H1 (cell line): ENCODE results near the gene MYLK. TPM values are rescaled to one million over a fixed set of nuclear protein-coding genes. Genes with fewer than 3 reads are reported as not detected.

Source experiments
- CTCF ChIA-PET: fragments of 300-600 bp; sonication (Branson Sonifier 250); formaldehyde crosslinking; loops from one replicate; lab custom pipeline; 2021; ENCODE audit not compliant: partially characterized antibody; lab: Charles Lee
- POLR2A ChIA-PET: fragments of 300-600 bp; sonication (Branson Sonifier 250); formaldehyde crosslinking; loops from one replicate; lab custom pipeline; 2021; ENCODE audit warnings: inconsistent platforms; ENCODE audit not compliant: partially characterized antibody; lab: Charles Lee
- DNase-seq, 2 experiments: peaks; one replicate each; pipeline versions ENCODE4 v3.0.0 to v3.0.0-alpha.2; 2010 to 2022; ENCODE audit warnings: low spot score in 2 of 2, low read depth in 1 of 2, mixed read lengths in 1 of 2
- FAIRE-seq: peaks from 2 replicates; lab custom pipeline; 2011; peaks lifted over from hg19 to GRCh38; lab: Jason Lieb, UNC
- H2AFZ ChIP-seq: 2 replicates; pipeline ENCODE4 v1.8.1; 2012; ENCODE audit warnings: low read length, inconsistent platforms
- H2AK5ac ChIP-seq: 2 replicates; pipeline ENCODE4 v1.6.1; 2013; ENCODE audit warnings: low read depth, low read length
- H2BK120ac ChIP-seq: replicated peaks from 2 replicates; pipeline ENCODE3; 2013; ENCODE audit warnings: low read depth, low read length, inconsistent platforms
- H2BK12ac ChIP-seq: 2 replicates; pipeline ENCODE4 v1.6.1; 2013; ENCODE audit warnings: low read depth, low read length
- H2BK15ac ChIP-seq: 2 replicates; pipeline ENCODE4 v1.6.1; 2013; ENCODE audit warnings: low read length
- H2BK20ac ChIP-seq: 2 replicates; pipeline ENCODE4 v1.6.1; 2013; ENCODE audit warnings: low read length
- H2BK5ac ChIP-seq: 2 replicates; pipeline ENCODE4 v1.6.1; 2013; ENCODE audit warnings: low read depth, low read length
- H3K14ac ChIP-seq: 2 replicates; pipeline ENCODE4 v1.6.1; 2013; ENCODE audit warnings: inconsistent platforms; ENCODE audit not compliant: insufficient read length
- H3K18ac ChIP-seq: 2 replicates; pipeline ENCODE4 v1.6.1; 2013; ENCODE audit warnings: low read length; ENCODE audit errors: extremely low read depth
- H3K23ac ChIP-seq: 2 replicates; pipeline ENCODE4 v1.6.1; 2013; ENCODE audit warnings: inconsistent platforms; ENCODE audit not compliant: insufficient read length
- H3K23me2 ChIP-seq: 2 replicates; pipeline ENCODE4 v1.6.1; 2013; ENCODE audit warnings: low read depth, low read length
- H3K27ac ChIP-seq: 2 replicates; pipeline ENCODE4 v1.6.1; 2011; ENCODE audit warnings: low read depth, low read length, inconsistent platforms
- H3K27me3 ChIP-seq, 4 experiments: replicated peaks in 1 of 4; 1 replicate in 1 of 4; 2 replicates in 3 of 4; pipeline versions ENCODE4 v1.6.1 to v1.8.1; 2011 to 2013; ENCODE audit warnings: low read length in 3 of 4, mild to moderate bottlenecking in 3 of 4, inconsistent platforms in 2 of 4, mixed read lengths in 2 of 4, moderate library complexity in 1 of 4; ENCODE audit not compliant: control insufficient read depth in 3 of 4, insufficient read depth in 3 of 4; ENCODE audit errors: extremely low read depth in 1 of 4
- H3K36me3 ChIP-seq, 4 experiments: 2 replicates each; pipeline versions ENCODE4 v1.6.1 to v1.8.1; 2011 to 2013; ENCODE audit warnings: mild to moderate bottlenecking in 4 of 4, low read length in 3 of 4, moderate library complexity in 2 of 4, control low read depth in 1 of 4, inconsistent platforms in 1 of 4; ENCODE audit not compliant: insufficient read depth in 4 of 4, control insufficient read depth in 2 of 4
- H3K4ac ChIP-seq: replicated peaks from 2 replicates; pipeline ENCODE3; 2013; ENCODE audit warnings: low read length, low read depth, mixed read lengths, inconsistent platforms; ENCODE audit not compliant: insufficient read length
- H3K4me1 ChIP-seq, 4 experiments: replicated peaks in 1 of 4; 1 replicate in 1 of 4; 2 replicates in 3 of 4; pipeline versions ENCODE4 v1.6.1 to v1.8.1; 2011 to 2013; ENCODE audit warnings: low read length in 3 of 4, inconsistent platforms in 2 of 4, mixed read lengths in 1 of 4; ENCODE audit not compliant: insufficient read depth in 4 of 4, control insufficient read depth in 3 of 4
- H3K4me2 ChIP-seq, 2 experiments: 2 replicates each; pipeline versions ENCODE4 v1.6.1 to v1.8.1; 2011 to 2013; ENCODE audit warnings: low read depth in 2 of 2, low read length in 2 of 2, control low read depth in 1 of 2, inconsistent platforms in 1 of 2, mild to moderate bottlenecking in 1 of 2; ENCODE audit not compliant: insufficient read depth in 1 of 2
- H3K4me3 ChIP-seq, 4 experiments: fragments of 200-600, 300-600 bp in 1 of 4; sonication (generic), shearing (Covaris generic), sonication (Bioruptor Twin) in 1 of 4; 2 replicates each; pipeline versions ENCODE4 v1.5.1 to v1.8.1; 2011 to 2016; ENCODE audit warnings: low read length in 4 of 4, low read depth in 3 of 4, control low read depth in 2 of 4, inconsistent platforms in 2 of 4, mild to moderate bottlenecking in 2 of 4, mixed read lengths in 1 of 4, moderate library complexity in 1 of 4; ENCODE audit not compliant: insufficient read depth in 2 of 4; ENCODE audit errors: extremely low read depth in 1 of 4
- H3K56ac ChIP-seq: replicated peaks from 2 replicates; pipeline ENCODE3; 2013; ENCODE audit warnings: low read depth, mild to moderate bottlenecking, mixed read lengths, low read length, inconsistent platforms; ENCODE audit not compliant: insufficient read length
- H3K79me1 ChIP-seq: 2 replicates; pipeline ENCODE4 v1.6.1; 2013; ENCODE audit warnings: low read depth, low read length, control low read depth
- H3K79me2 ChIP-seq, 2 experiments: 2 replicates each; pipeline versions ENCODE4 v1.6.1 to v1.8.1; 2012 to 2013; ENCODE audit warnings: low read length in 2 of 2, mild to moderate bottlenecking in 2 of 2, inconsistent platforms in 1 of 2; ENCODE audit not compliant: insufficient read depth in 2 of 2, control insufficient read depth in 1 of 2
- H3K9ac ChIP-seq, 4 experiments: replicated peaks in 1 of 4; 1 replicate in 1 of 4; 2 replicates in 3 of 4; pipeline versions ENCODE4 v1.6.1 to v1.8.1; 2011 to 2013; ENCODE audit warnings: low read depth in 3 of 4, low read length in 3 of 4, control low read depth in 2 of 4, mild to moderate bottlenecking in 2 of 4, moderate library complexity in 2 of 4, inconsistent platforms in 1 of 4; ENCODE audit errors: extremely low read depth in 1 of 4
- H3K9me3 ChIP-seq, 2 experiments: 2 replicates each; pipeline versions ENCODE4 v1.6.1 to v1.8.1; 2012 to 2013; ENCODE audit warnings: mild to moderate bottlenecking in 2 of 2, moderate library complexity in 2 of 2, control low read depth in 1 of 2, inconsistent platforms in 1 of 2, low read depth in 1 of 2, low read length in 1 of 2, mixed read lengths in 1 of 2; ENCODE audit not compliant: insufficient read depth in 2 of 2
- H4K20me1 ChIP-seq, 2 experiments: replicated peaks in 1 of 2; 2 replicates each; pipeline versions ENCODE3 to v1.8.1; 2011 to 2013; ENCODE audit warnings: inconsistent platforms in 2 of 2, low read length in 2 of 2, mild to moderate bottlenecking in 1 of 2; ENCODE audit not compliant: insufficient read depth in 2 of 2, control insufficient read depth in 1 of 2
- H4K5ac ChIP-seq: 2 replicates; pipeline ENCODE4 v1.6.1; 2013; ENCODE audit warnings: low read length, low read depth, mixed read lengths, inconsistent platforms; ENCODE audit not compliant: insufficient read length
- H4K8ac ChIP-seq: 2 replicates; pipeline ENCODE4 v1.8.0; 2013; ENCODE audit warnings: mild to moderate bottlenecking, moderate library complexity, low read length, inconsistent platforms; ENCODE audit not compliant: insufficient read depth; ENCODE audit errors: extremely low read depth
- H4K91ac ChIP-seq: replicated peaks from 2 replicates; pipeline ENCODE3; 2013; ENCODE audit warnings: low read length, mixed read lengths, inconsistent platforms; ENCODE audit not compliant: insufficient read length
- EZH2 ChIP-seq: fragments of 200-600 bp; sonication (generic); IDR thresholded peaks from 2 replicates; pipeline ENCODE4 v1.7.1; 2012; ENCODE audit warnings: low read depth, mild to moderate bottlenecking, moderate library complexity, low read length, inconsistent platforms; ENCODE audit not compliant: severe bottlenecking
- KDM5A ChIP-seq: fragments of 200-600 bp; IDR thresholded peaks from 2 replicates; pipeline ENCODE4 v1.7.1; 2012; ENCODE audit warnings: mild to moderate bottlenecking, low read length, inconsistent platforms, mixed read lengths
- NANOG ChIP-seq: IDR thresholded peaks from 2 replicates; pipeline ENCODE4 v1.6.1; 2011; ENCODE audit warnings: low read length, low read depth, mild to moderate bottlenecking, inconsistent platforms; ENCODE audit not compliant: insufficient read depth, poor library complexity, severe bottlenecking
- POLR2A ChIP-seq, 2 experiments: IDR thresholded peaks; 1 replicate in 1 of 2; 2 replicates in 1 of 2; pipeline ENCODE4 v1.6.1; 2011; ENCODE audit warnings: low read depth in 2 of 2, low read length in 2 of 2, mild to moderate bottlenecking in 2 of 2; ENCODE audit errors: control extremely low read depth in 1 of 2
- RXRA ChIP-seq: IDR thresholded peaks from 2 replicates; pipeline ENCODE4 v1.6.1; 2011; ENCODE audit warnings: low read depth, mild to moderate bottlenecking, low read length, moderate library complexity; ENCODE audit not compliant: insufficient read depth
- SAP30 ChIP-seq: fragments of 300-600 bp; sonication (generic); IDR thresholded peaks from 2 replicates; pipeline ENCODE4 v1.7.1; 2012; ENCODE audit warnings: low read length, moderate library complexity, mild to moderate bottlenecking, inconsistent platforms; ENCODE audit not compliant: insufficient read depth, insufficient replicate concordance
- SP4 ChIP-seq: IDR thresholded peaks from 2 replicates; pipeline ENCODE4 v1.6.1; 2012; ENCODE audit warnings: low read length, inconsistent platforms
- SRF ChIP-seq: IDR thresholded peaks from 2 replicates; pipeline ENCODE4 v1.6.1; 2011; ENCODE audit warnings: mild to moderate bottlenecking, low read depth, low read length, moderate library complexity
- TAF7 ChIP-seq: optimal IDR thresholded peaks from 2 replicates; pipeline ENCODE3; 2011; ENCODE audit warnings: low read depth, mild to moderate bottlenecking, inconsistent platforms, low read length, moderate library complexity, borderline replicate concordance
- WGBS, 2 experiments: shearing (Covaris generic) in 1 of 2; methylation state at CpG; one replicate each; pipeline versions ENCODE4 v1.1.6 to v1.1.7; 2013 to 2015; ENCODE audit warnings: low lambda C conversion rate in 2 of 2, mixed read lengths in 2 of 2, inconsistent platforms in 1 of 2, low coverage in 1 of 2, missing lambda C conversion rate in 1 of 2; ENCODE audit not compliant: insufficient replicate concordance in 2 of 2, insufficient coverage in 1 of 2, insufficient read length in 1 of 2; ENCODE audit errors: extremely low coverage in 1 of 2, missing lambda C conversion rate in 1 of 2; 5-methylcytosine and 5-hydroxymethylcytosine counted together
- polyA plus RNA-seq, 7 experiments: library from polyadenylated mRNA; depleted of rRNA in 3 of 7; stranded (reverse) in 5 of 7; unstranded in 2 of 7; fragments of >200 nt in 5 of 7; fragments of 200-250 nt in 2 of 7; gene quantifications; 1 replicate in 5 of 7; 2 replicates in 1 of 7; 4 replicates in 1 of 7; pipeline versions ENCODE4 v1.2.1 to v1.2.3, GENCODE V29; 2011 to 2013; ENCODE audit warnings: missing spikeins in 2 of 7, mixed read lengths in 2 of 7
- total RNA-seq: library from RNA; stranded (reverse); fragmentation: NEBNext Ultra II Directional; extraction: Animal tissue kit (Norgen Biotek cat#: 25700); gene quantifications from 2 replicates; pipeline ENCODE4 v1.2.1, GENCODE V29; 2021

The MYLK gene
- total and polyA plus RNA-seq, 2 of the 8 experiments (the other 6 are each of a cell fraction or from before 2014, with no cell fraction given) = 11.6 to 21.3 TPM

- TF ChIP-seq SRF (no peak), KDM5A (no peak), NANOG (no peak), SAP30 (no peak), RXRA (no peak), SP4 (no peak), EZH2 (no peak), TAF7 (no peak), POLR2A (IDR thresholded peaks at IDR 0.05; ENCODE audit: control extremely low read depth in 1 of 2, low read depth in 2 of 2, low read length in 2 of 2) (no peak)
- CTCF ChIA-PET = interaction anchor here (1.2 to 2.5 kb wide), 3 partner anchors 9 to 80 kb away, joined by 3 to 21 read pairs (median 9); no protein-coding TSS in a partner anchor
- Histone ChIP-seq H3K4ac (no peak overlapping the region), H3K23me2 (no peaks in the 10 kb centered on the region), H4K20me1 (no peaks in the 10 kb centered on the region), H2BK20ac (no peak overlapping the region), H2BK5ac (no peak overlapping the region), H3K27ac (no peak overlapping the region), H3K14ac (no peak overlapping the region), H2BK15ac (no peak overlapping the region), H4K8ac (no peak overlapping the region), H2BK12ac (no peak overlapping the region), H3K36me3 (no peaks in the 10 kb centered on the region), H3K4me2 (no peak overlapping the region), H3K79me2 (no peaks in the 10 kb centered on the region), H3K27me3 (no peaks in the 10 kb centered on the region), H4K91ac (no peak overlapping the region), H3K9me3 (no peaks in the 10 kb centered on the region), H3K56ac (no peak overlapping the region), H3K4me1 (no peaks in the 10 kb centered on the region), H2AFZ (no peak overlapping the region), H3K79me1 (no peaks in the 10 kb centered on the region), H2BK120ac (no peak overlapping the region), H3K18ac (no peak overlapping the region), H3K23ac (no peak overlapping the region), H2AK5ac (no peak overlapping the region), H3K4me3 (no peak overlapping the region), H4K5ac (no peak overlapping the region), H3K9ac (no peak overlapping the region)
- FAIRE-seq (no peak), DNase-seq (no peak)
- WGBS, 2 experiments = 93% methylated on average over 3 of the region's 3 CpGs; no CpG with 5 or more reads in 1 of the 2 experiments
- POLR2A ChIA-PET = no interaction called here
Observed at GRCh38 chr3:123732447-123732846, 151.7 kb downstream of the MYLK start.
